ENCODE results near the gene PLCB1. TPM values are rescaled to one million over a fixed set of nuclear protein-coding genes. Genes with fewer than 3 reads are reported as not detected.
A peak's percentile ranks its signal among the peaks of the same experiment; 100 is the strongest.

PLCB1 gene
- polyA plus RNA-seq, 1 experiment = 13.5 TPM

DNA sequence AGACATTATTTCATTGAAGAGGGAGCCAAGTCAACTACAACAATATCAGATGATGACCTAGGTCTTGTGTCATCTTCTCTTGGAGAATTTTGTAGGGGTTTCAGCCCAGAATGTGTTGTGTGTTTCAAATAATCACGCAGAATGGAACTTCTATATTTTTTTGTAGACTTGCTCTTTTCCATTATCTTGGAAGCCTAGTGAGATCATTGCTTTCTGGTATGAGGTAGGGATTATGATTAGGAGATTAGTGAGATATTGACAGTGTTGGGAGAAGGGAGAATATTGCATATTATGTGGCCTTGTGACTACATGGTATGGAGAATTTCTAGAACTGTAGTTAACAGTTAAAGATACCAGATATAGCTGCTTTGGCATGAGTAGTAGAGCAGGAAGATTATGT is 513.3 kb downstream of the PLCB1 start:
- no peak for TF ChIP-seq CTCF (IDR thresholded peaks at IDR 0.05; ENCODE audit: insufficient read depth, low read depth, low read length)
- Histone ChIP-seq H3K27me3 (ENCODE audit: control insufficient read depth, insufficient read depth, low read length) (no peaks in the 10 kb centered on the region), H3K36me3 (ENCODE audit: control insufficient read depth, insufficient read depth, low read length) (no peaks in the 10 kb centered on the region), H3K4me3 (ENCODE audit: low read depth, low read length) (no peak overlapping the region)
- CTCF ChIA-PET = no interaction called here
- POLR2A ChIA-PET = no interaction called here
- no peak for DNase-seq (ENCODE audit: low read depth)

GRCh38 chr20:8646033-8646441 is 514.0 kb downstream of the PLCB1 start:
- Histone ChIP-seq H3K27me3 (ENCODE audit: control insufficient read depth, insufficient read depth, low read length) (no peaks in the 10 kb centered on the region), H3K36me3 (ENCODE audit: control insufficient read depth, insufficient read depth, low read length) (no peaks in the 10 kb centered on the region), H3K4me3 (ENCODE audit: low read depth, low read length) (no peak overlapping the region)
- no peak for TF ChIP-seq CTCF (IDR thresholded peaks at IDR 0.05; ENCODE audit: insufficient read depth, low read depth, low read length)
- peak; percentile 68 for DNase-seq (ENCODE audit: low read depth)
- CTCF ChIA-PET = interaction anchor here (0.7 to 2.0 kb wide), 2 partner anchors 75 to 515 kb away, joined by 3 to 8 read pairs; no protein-coding TSS in a partner anchor
- POLR2A ChIA-PET = interaction anchor here (0.6 kb wide), 1 partner anchor 13 kb away, joined by 3 read pairs; no protein-coding TSS in a partner anchor

DNA sequence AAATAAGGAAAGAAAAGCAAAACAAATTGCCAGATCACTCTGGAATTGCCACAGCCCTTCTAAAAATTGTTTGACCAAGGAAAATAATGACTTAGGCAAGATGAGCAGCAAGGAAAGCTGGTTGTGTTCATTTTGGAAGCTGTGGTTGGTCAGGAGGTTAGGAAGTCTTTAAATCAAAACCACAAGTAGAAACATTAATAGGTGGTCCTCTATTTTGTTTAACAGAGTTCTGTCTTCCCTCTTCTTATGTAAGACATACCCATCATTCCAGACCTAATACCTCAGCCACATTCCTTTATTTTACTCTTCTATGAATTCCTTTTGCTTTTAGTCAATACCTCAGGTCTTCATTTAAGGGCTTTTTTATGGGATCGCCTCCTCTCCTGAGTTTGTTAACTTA is 514.6 kb downstream of the PLCB1 start:
- ChIA-PET POLR2A (interaction anchor here (0.6 kb wide), 1 partner anchor 13 kb away, joined by 3 read pairs; no protein-coding TSS in a partner anchor), CTCF (interaction anchor here (0.7 to 2.0 kb wide), 3 partner anchors 23 to 515 kb away, joined by 3 to 8 read pairs (median 5); no protein-coding TSS in a partner anchor)
- H3K4me3 ChIP-seq (ENCODE audit: low read depth, low read length) = no peak overlapping the region
- no peaks in the 10 kb centered on the region for H3K36me3 ChIP-seq (ENCODE audit: control insufficient read depth, insufficient read depth, low read length)
- H3K27me3 ChIP-seq (ENCODE audit: control insufficient read depth, insufficient read depth, low read length) = no peaks in the 10 kb centered on the region
- peak; percentile 92 for DNase-seq (ENCODE audit: low read depth)
- no peak for TF ChIP-seq CTCF (IDR thresholded peaks at IDR 0.05; ENCODE audit: insufficient read depth, low read depth, low read length)

DNA sequence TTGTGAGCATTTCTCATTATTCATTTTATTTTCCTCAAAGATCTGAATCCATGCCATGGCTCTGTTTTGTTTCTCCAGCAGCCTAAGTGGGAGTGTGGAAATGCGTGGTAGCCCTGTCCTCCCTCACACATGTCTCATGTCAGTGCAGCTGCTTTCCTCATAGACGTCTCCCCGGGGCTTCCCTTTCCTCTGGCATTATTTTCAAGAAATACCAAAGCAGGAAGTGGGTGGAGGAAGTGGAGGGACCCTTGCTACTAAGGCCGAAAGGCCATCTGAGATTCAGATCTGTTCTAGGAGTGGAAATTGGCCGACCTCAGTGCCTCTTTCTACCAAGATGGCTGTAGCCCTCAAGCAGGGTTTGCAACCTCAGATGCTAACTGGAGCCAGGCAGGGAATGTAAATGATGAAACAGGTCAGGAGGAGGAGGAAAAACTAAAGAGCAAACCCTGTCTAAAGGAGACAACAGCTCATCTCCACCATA is 515.9 kb downstream of the PLCB1 start:
- POLR2A ChIA-PET = no interaction called here
- H3K36me3 ChIP-seq (ENCODE audit: control insufficient read depth, insufficient read depth, low read length) = no peaks in the 10 kb centered on the region
- CTCF ChIA-PET = interaction anchor here (0.5 to 2.0 kb wide), 3 partner anchors 71 to 78 kb away, joined by 3 to 8 read pairs (median 3); no protein-coding TSS in a partner anchor
- DNase-seq (ENCODE audit: low read depth) = no peak
- H3K27me3 ChIP-seq (ENCODE audit: control insufficient read depth, insufficient read depth, low read length) = no peaks in the 10 kb centered on the region
- H3K4me3 ChIP-seq (ENCODE audit: low read depth, low read length) = no peak overlapping the region
- no peak for TF ChIP-seq CTCF (IDR thresholded peaks at IDR 0.05; ENCODE audit: insufficient read depth, low read depth, low read length)

GRCh38 chr20:8648466-8648865 is 516.4 kb downstream of the PLCB1 start:
- CTCF ChIA-PET = interaction anchor here (0.5 to 1.2 kb wide), 2 partner anchors 70 to 77 kb away, joined by 3 read pairs; no protein-coding TSS in a partner anchor

More at GRCh38 chr20:8648466-8648865, 516.4 kb downstream of the PLCB1 start:
- Histone ChIP-seq H3K27me3 (ENCODE audit: control insufficient read depth, insufficient read depth, low read length) (no peaks in the 10 kb centered on the region), H3K4me3 (ENCODE audit: low read depth, low read length) (no peak overlapping the region), H3K36me3 (ENCODE audit: control insufficient read depth, insufficient read depth, low read length) (no peaks in the 10 kb centered on the region)
- POLR2A ChIA-PET = interaction anchor here (0.6 kb wide), 1 partner anchor 261 kb away, joined by 3 read pairs; no protein-coding TSS in a partner anchor
- no peak for TF ChIP-seq CTCF (IDR thresholded peaks at IDR 0.05; ENCODE audit: insufficient read depth, low read depth, low read length)
- DNase-seq (ENCODE audit: low read depth) = no peak

Measured in BJ (cell line).